ENCODE measurements around the gene C10orf62. TPM values are rescaled to one million over a fixed set of nuclear protein-coding genes. Genes with fewer than 3 reads are reported as not detected.

The C10orf62 gene
- total and polyA plus RNA-seq, 9 of the 15 experiments (the other 6 are each of a cell fraction or from before 2014, with no cell fraction given): not detected

- TF ChIP-seq ZNF592 (IDR thresholded peaks at IDR 0.05): peak; percentile 73; the same call in 1 of the 2 replicates
These were observed 46.4 kb upstream of the C10orf62 start (continued) for GRCh38 chr10:97543025-97543546.

- H3K79me2 ChIP-seq (ENCODE audit: control insufficient read depth, insufficient read depth, low read length): no peaks in the 10 kb centered on the region
- peaks cover 15 to 18% of the 10 kb centered on the region in 2 experiments; a peak in 4 of 5 replicates for H3K4me1 ChIP-seq (replicated peaks in 1 of 2; ENCODE audit: control insufficient read depth in 2 of 2, insufficient read depth in 2 of 2, low read length in 2 of 2)
- H3K27me3 ChIP-seq (ENCODE audit: control insufficient read depth in 2 of 2, insufficient read depth in 2 of 2, low read length in 2 of 2): no peaks in the 10 kb centered on the region
- WGBS (ENCODE audit: insufficient coverage, low coverage, missing lambda C conversion rate): 26% methylated on average over 14 of the region's 18 CpGs
- H2AFZ ChIP-seq (ENCODE audit: low read depth, low read length): no peak overlapping the region
- no peaks in the 10 kb centered on the region for H4K20me1 ChIP-seq (replicated peaks; ENCODE audit: control insufficient read depth, insufficient read depth, low read length)
- DNase-seq (ENCODE audit: extremely low read depth in 1 of 4, low spot score in 3 of 4) (no peak), ATAC-seq (no peak), FAIRE-seq (no peak)
- H3K4me3 ChIP-seq: no peak overlapping the region
- no peaks in the 10 kb centered on the region for H3K36me3 ChIP-seq (ENCODE audit: control insufficient read depth, insufficient read depth, low read length)
- H3K9ac ChIP-seq (ENCODE audit: insufficient read depth in 1 of 2, low read depth in 2 of 2, low read length in 2 of 2): peak overlapping the region in 1 of 2 experiments; percentile 52; a peak in 1 of 4 replicates
- no peaks in the 10 kb centered on the region for H3K9me1 ChIP-seq (ENCODE audit: control insufficient read depth, insufficient read depth, low read length)
- intact Hi-C loops (cut with micrococcal nuclease) (no loop called here), in situ Hi-C loops (cut with MboI) (no loop called here)
- ChIA-PET CTCF (ENCODE audit: low intra/inter-chr PET ratio) (no interaction called here), POLR2A (interaction anchor here (1.0 kb wide), 1 partner anchor 12 kb away, joined by 3 read pairs; no protein-coding TSS in a partner anchor)
- H3K4me2 ChIP-seq (ENCODE audit: insufficient read depth, low read length): no peak overlapping the region
- no peaks in the 10 kb centered on the region for H3K9me3 ChIP-seq (replicated peaks; ENCODE audit: control insufficient read depth, insufficient read depth, low read depth, low read length)
- BruUV-seq (replicated peaks): no TSS peak
- no peak overlapping the region for H3K27ac ChIP-seq (ENCODE audit: extremely low read depth, low read depth, low read length)
- TF ChIP-seq GABPB1 (CRISPR knock-in tag; IDR thresholded peaks at IDR 0.05): no peak
- no peak for TF ChIP-seq UBTF (IDR thresholded peaks at IDR 0.05; ENCODE audit: borderline replicate concordance in 1 of 2, low read depth in 2 of 2, low read length in 2 of 2)
- TF ChIP-seq MED1 (CRISPR knock-in tag; IDR thresholded peaks at IDR 0.05; ENCODE audit: borderline replicate concordance): no peak
These were observed 42.9 kb upstream of the C10orf62 start for GRCh38 chr10:97546456-97547270.

All from K562 (cell line).